ENCODE measurements around the gene SRMS.

DNA sequence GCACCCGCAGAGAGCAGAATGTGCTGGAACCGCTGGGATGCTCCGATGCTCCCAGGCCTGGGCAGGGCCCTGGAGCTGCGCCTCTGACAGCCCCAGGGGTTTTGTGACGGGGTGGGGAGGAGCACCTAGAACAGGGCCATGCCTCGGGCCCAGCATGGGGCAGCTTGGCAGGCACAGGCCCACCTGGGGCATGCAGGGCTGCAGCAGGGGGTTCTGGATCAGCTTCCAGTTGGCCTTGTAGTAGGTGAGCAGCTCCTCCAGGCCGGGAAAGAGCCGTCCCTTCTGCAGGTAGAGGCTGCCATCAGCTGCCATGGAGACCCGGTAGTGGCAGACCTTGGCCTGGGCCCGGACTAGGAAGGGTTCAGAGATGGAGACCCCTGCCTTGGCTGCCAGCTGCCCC is 4.4 kb downstream of the SRMS start:
- TF ChIP-seq, protein P1, sequence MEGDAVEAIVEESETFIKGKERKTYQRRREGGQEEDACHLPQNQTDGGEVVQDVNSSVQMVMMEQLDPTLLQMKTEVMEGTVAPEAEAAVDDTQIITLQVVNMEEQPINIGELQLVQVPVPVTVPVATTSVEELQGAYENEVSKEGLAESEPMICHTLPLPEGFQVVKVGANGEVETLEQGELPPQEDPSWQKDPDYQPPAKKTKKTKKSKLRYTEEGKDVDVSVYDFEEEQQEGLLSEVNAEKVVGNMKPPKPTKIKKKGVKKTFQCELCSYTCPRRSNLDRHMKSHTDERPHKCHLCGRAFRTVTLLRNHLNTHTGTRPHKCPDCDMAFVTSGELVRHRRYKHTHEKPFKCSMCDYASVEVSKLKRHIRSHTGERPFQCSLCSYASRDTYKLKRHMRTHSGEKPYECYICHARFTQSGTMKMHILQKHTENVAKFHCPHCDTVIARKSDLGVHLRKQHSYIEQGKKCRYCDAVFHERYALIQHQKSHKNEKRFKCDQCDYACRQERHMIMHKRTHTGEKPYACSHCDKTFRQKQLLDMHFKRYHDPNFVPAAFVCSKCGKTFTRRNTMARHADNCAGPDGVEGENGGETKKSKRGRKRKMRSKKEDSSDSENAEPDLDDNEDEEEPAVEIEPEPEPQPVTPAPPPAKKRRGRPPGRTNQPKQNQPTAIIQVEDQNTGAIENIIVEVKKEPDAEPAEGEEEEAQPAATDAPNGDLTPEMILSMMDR (conservative IDR thresholded peaks at IDR 0.05; ENCODE audit: low read length) = no peak
- TF ChIP-seq EZH2phosphoT487 (IDR thresholded peaks at IDR 0.05; ENCODE audit: borderline replicate concordance, low read depth, low read length) = no peak

All from OCI-LY7 (cell line).